ENCODE measurements around the gene ECHS1. TPM values are rescaled to one million over a fixed set of nuclear protein-coding genes. Genes with fewer than 3 reads are reported as not detected.

The ECHS1 gene
- polyA plus RNA-seq, 1 donor from 2014 or later, result 122 TPM

DNA sequence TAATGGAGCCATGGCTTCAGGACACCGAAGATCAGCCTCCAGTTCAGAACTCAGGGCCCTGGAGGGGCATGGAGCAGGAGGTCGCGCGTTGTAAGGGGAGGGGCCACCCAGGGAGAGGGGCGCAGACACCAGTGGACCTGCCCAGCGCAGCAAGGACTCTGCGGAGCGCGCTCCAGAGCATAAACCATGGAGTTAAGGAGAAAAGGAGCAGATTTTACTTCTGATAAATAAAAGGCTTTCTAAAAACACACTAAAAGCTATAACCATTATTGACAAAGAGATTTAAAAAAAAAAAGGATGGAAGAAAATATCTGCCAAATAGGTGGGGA, 47.0 kb downstream of the ECHS1 start:
- Histone ChIP-seq H3K9me2 (ENCODE audit: insufficient read depth, low read length) (no peaks in the 10 kb centered on the region), H4K20me1 (ENCODE audit: insufficient read depth) (no peaks in the 10 kb centered on the region), H3K9me3 (ENCODE audit: low read length) (no peaks in the 10 kb centered on the region), H3K9ac (ENCODE audit: low read length) (peak overlapping the region; percentile 36), H3F3A (ENCODE audit: insufficient read depth, low read length, poor library complexity, severe bottlenecking) (no peaks in the 10 kb centered on the region), H3K4me2 (ENCODE audit: low read length) (no peak overlapping the region), H3K4me3 (ENCODE audit: low read length) (peak overlapping the region; percentile 58), H3K27ac (ENCODE audit: low read length) (no peak overlapping the region), H3K36me3 (ENCODE audit: insufficient read depth, low read length) (no peaks in the 10 kb centered on the region), H3K79me2 (replicated peaks; ENCODE audit: insufficient read depth, low read length) (no peaks in the 10 kb centered on the region), H2AFZ (ENCODE audit: low read depth, low read length) (no peak overlapping the region), H3K27me3 (ENCODE audit: insufficient read depth, low read depth, low read length) (peaks cover 25% of the 10 kb centered on the region)
- TF ChIP-seq TAF1 (IDR thresholded peaks at IDR 0.05; ENCODE audit: low read depth) (no peak), SMC3 (conservative IDR thresholded peaks at IDR 0.05; ENCODE audit: poor library complexity) (no peak), EP300 (conservative IDR thresholded peaks at IDR 0.05; ENCODE audit: poor library complexity, severe bottlenecking) (no peak), EZH2 (IDR thresholded peaks at IDR 0.05; ENCODE audit: borderline replicate concordance, insufficient read depth, low read length, poor library complexity, severe bottlenecking) (no peak), MXI1 (conservative IDR thresholded peaks at IDR 0.05; ENCODE audit: poor library complexity, severe bottlenecking) (no peak), POLR2AphosphoS5 (IDR thresholded peaks at IDR 0.05) (no peak), RAD21 (conservative IDR thresholded peaks at IDR 0.05) (no peak), CTCF (IDR thresholded peaks at IDR 0.05; ENCODE audit: poor library complexity, severe bottlenecking) (no peak)
- TF ChIP-seq, protein P1, sequence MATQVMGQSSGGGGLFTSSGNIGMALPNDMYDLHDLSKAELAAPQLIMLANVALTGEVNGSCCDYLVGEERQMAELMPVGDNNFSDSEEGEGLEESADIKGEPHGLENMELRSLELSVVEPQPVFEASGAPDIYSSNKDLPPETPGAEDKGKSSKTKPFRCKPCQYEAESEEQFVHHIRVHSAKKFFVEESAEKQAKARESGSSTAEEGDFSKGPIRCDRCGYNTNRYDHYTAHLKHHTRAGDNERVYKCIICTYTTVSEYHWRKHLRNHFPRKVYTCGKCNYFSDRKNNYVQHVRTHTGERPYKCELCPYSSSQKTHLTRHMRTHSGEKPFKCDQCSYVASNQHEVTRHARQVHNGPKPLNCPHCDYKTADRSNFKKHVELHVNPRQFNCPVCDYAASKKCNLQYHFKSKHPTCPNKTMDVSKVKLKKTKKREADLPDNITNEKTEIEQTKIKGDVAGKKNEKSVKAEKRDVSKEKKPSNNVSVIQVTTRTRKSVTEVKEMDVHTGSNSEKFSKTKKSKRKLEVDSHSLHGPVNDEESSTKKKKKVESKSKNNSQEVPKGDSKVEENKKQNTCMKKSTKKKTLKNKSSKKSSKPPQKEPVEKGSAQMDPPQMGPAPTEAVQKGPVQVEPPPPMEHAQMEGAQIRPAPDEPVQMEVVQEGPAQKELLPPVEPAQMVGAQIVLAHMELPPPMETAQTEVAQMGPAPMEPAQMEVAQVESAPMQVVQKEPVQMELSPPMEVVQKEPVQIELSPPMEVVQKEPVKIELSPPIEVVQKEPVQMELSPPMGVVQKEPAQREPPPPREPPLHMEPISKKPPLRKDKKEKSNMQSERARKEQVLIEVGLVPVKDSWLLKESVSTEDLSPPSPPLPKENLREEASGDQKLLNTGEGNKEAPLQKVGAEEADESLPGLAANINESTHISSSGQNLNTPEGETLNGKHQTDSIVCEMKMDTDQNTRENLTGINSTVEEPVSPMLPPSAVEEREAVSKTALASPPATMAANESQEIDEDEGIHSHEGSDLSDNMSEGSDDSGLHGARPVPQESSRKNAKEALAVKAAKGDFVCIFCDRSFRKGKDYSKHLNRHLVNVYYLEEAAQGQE (IDR thresholded peaks at IDR 0.05; ENCODE audit: borderline replicate concordance), result no peak

- no peaks in the 10 kb centered on the region for H3K79me2 ChIP-seq (replicated peaks; ENCODE audit: insufficient read depth, low read length)
- no peaks in the 10 kb centered on the region for H3F3A ChIP-seq (ENCODE audit: insufficient read depth, low read length, poor library complexity, severe bottlenecking)
- no peak overlapping the region for H2AFZ ChIP-seq (ENCODE audit: low read depth, low read length)
- H3K9ac ChIP-seq (ENCODE audit: low read length), result peak overlapping the region; percentile 36
- no peaks in the 10 kb centered on the region for H4K20me1 ChIP-seq (ENCODE audit: insufficient read depth)
- no peak overlapping the region for H3K4me2 ChIP-seq (ENCODE audit: low read length)
- H3K27ac ChIP-seq (ENCODE audit: low read length), result no peak overlapping the region
- H3K4me3 ChIP-seq (ENCODE audit: low read length), result peak overlapping the region; percentile 58
- TF ChIP-seq CTCF (IDR thresholded peaks at IDR 0.05; ENCODE audit: poor library complexity, severe bottlenecking), result no peak
- H3K27me3 ChIP-seq (ENCODE audit: insufficient read depth, low read depth, low read length), result peaks cover 25% of the 10 kb centered on the region
- no peaks in the 10 kb centered on the region for H3K9me3 ChIP-seq (ENCODE audit: low read length)
- H3K9me2 ChIP-seq (ENCODE audit: insufficient read depth, low read length), result no peaks in the 10 kb centered on the region
- H3K36me3 ChIP-seq (ENCODE audit: insufficient read depth, low read length), result no peaks in the 10 kb centered on the region
Observed at GRCh38 chr10:133325440-133326222, 47.5 kb downstream of the ECHS1 start.

Measured in neural cell (in vitro differentiated cells).